K562 treated with DMSO at 1 percent for 12 hours (cell line): ENCODE data around the gene ZNF750. TPM values are rescaled to one million over a fixed set of nuclear protein-coding genes. Genes with fewer than 3 reads are reported as not detected.

ENCODE experiments used
- total RNA-seq: library from RNA; unstranded; fragments of 300-600 nt; gene quantifications from 2 replicates; pipeline ENCODE4 v1.2.3, GENCODE V29; 2022; ENCODE audit not compliant: insufficient read depth

The ZNF750 gene
- total RNA-seq = not detected in 2 replicates

DNA sequence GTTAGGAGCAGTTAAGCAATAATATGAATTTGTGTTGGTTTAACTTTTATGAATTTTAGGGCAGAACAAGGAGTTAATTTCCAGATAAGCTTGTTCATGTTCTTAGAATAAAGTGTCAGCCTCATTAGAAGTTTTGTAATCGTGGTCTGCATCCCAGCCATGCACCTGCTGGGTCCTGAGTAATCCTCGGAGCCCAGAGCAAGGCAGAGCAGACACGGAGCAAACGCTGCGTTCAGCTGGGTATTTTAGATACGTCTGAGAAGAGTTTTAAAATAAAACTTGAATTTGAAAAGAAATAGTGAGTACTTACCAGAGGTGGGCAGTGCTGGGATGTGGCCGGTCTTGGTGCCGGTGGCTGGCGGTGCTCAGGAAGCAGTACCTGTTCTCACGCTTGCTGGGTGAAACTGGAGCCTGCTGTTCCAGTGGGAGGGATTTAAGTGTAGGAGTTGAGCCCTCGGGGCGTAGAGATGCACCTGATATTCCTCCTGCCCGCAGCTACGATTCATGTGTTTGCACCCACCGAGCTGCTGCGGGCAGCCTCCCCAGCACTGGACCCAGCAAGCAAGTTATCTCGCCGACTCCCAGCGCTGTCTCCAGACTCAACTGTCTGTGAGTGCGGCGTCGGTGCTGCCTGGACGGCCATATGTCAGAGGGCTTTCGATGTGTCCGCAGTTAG lies at the start of gene ZNF750:
TSS of gene ZNF750 (minus strand) at position 406 of the 676 bp plus-strand sequence. CDS start 7,568 bp downstream, outside the sequence.

Other genes with a start within 250 kb of the ZNF750 start
- 22.9 and 55.0 TPM in 2 replicates for gene WDR45B, start 191.6 kb downstream of the ZNF750 start, total RNA-seq
- gene RAB40B, start 141.3 kb downstream of the ZNF750 start, total RNA-seq = 3.6 and 7.4 TPM in 2 replicates
- 28.3 and 36.8 TPM in 2 replicates for gene FN3KRP, start 123.3 kb downstream of the ZNF750 start, total RNA-seq
- 21.7 and 23.9 TPM in 2 replicates for gene FN3K, start 104.4 kb downstream of the ZNF750 start, total RNA-seq
- 74.7 and 91.9 TPM in 2 replicates for gene TBCD, start 88.0 kb downstream of the ZNF750 start, total RNA-seq
- 30.6 and 37.8 TPM in 2 replicates for gene METRNL, start 239.6 kb upstream of the ZNF750 start, total RNA-seq